Left kidney (tissue), 2 donors: Measurements from ENCODE around the gene ERP44. TPM values are rescaled to one million over a fixed set of nuclear protein-coding genes. Genes with fewer than 3 reads are reported as not detected.

ENCODE experiments used
- DNase-seq: peaks from one replicate; pipeline ENCODE4 v3.0.0-alpha.2; 2013
- polyA plus RNA-seq: library from polyadenylated mRNA; unstranded; fragments of 120-200 nt; gene quantifications from one replicate; pipeline ENCODE4 v1.2.1, GENCODE V29; 2013; ENCODE audit not compliant: insufficient read length

ERP44 gene
- polyA plus RNA-seq, 1 donor, result 39.6 TPM

- no peak for DNase-seq
Measured at GRCh38 chr9:99948896-99949295, 149.9 kb downstream of the ERP44 start.

- no peak for DNase-seq
Measured at GRCh38 chr9:99948482-99948881, 150.3 kb downstream of the ERP44 start.

- no peak for DNase-seq
Measured at GRCh38 chr9:99947395-99947794, 151.4 kb downstream of the ERP44 start.

GRCh38 chr9:99936947-99937587 lies 161.7 kb downstream of the ERP44 start:
- no peak for DNase-seq

GRCh38 chr9:99931155-99931840 lies 167.5 kb downstream of the ERP44 start:
- DNase-seq, result no peak

GRCh38 chr9:99929652-99930051 lies 169.1 kb downstream of the ERP44 start:
- no peak for DNase-seq

Other genes with a start within 250 kb of the ERP44 start
- gene STX17, start 192.3 kb downstream of the ERP44 start, polyA plus RNA-seq, result 42.5 TPM
- gene INVS, start 243 bp upstream of the ERP44 start, polyA plus RNA-seq, result 28.9 TPM